OCI-LY3 (cell line): ENCODE results near the gene ACBD6.
A peak's percentile ranks its signal among the peaks of the same experiment; 100 is the strongest.
"Not testable (repeated sequence)": the region's sequence is repeated elsewhere in the genome, so short reads cannot be mapped to it uniquely, and the experiment has no call there.

Source experiments
- H2AFZ ChIP-seq: fragments of 200-600, 300-600 bp; shearing (Covaris generic); 2 replicates; pipeline ENCODE4 v1.6.0; 2014; ENCODE audit warnings: antibody characterized with exemption, low read depth, low read length
- H3K27ac ChIP-seq: fragments of 200-600, 300-600 bp; sonication (generic); 2 replicates; pipeline ENCODE4 v1.5.1; 2014; ENCODE audit warnings: mild to moderate bottlenecking, low read length, moderate library complexity, mixed read lengths
- H3K27me3 ChIP-seq: fragments of 200-600, 300-600 bp; sonication (generic); 2 replicates; pipeline ENCODE4 v1.6.1; 2014; ENCODE audit warnings: low read depth, low read length, mixed read lengths
- H3K36me3 ChIP-seq: fragments of 200-600, 300-600 bp; sonication (generic); replicated peaks from 2 replicates; pipeline ENCODE3; 2014; ENCODE audit warnings: low read depth, low read length, mixed read lengths
- H3K4me1 ChIP-seq: fragments of 300-600, 200-600 bp; sonication (generic); 2 replicates; pipeline ENCODE4 v1.6.1; 2014; ENCODE audit warnings: low read length, mixed read lengths
- H3K4me2 ChIP-seq: fragments of 200-600, 300-600 bp; sonication (generic); 2 replicates; pipeline ENCODE4 v1.6.1; 2014; ENCODE audit warnings: low read length, mixed read lengths
- H3K4me3 ChIP-seq: fragments of 300-600, 200-600 bp; sonication (generic); 2 replicates; pipeline ENCODE4 v1.5.1; 2014; ENCODE audit warnings: antibody characterized with exemption, mild to moderate bottlenecking, low read length, moderate library complexity
- H3K79me2 ChIP-seq: fragments of 300-600, 200-600 bp; shearing (Covaris generic); 2 replicates; pipeline ENCODE4 v1.6.1; 2014; ENCODE audit warnings: mild to moderate bottlenecking, low read length, mixed read lengths
- H3K9ac ChIP-seq: fragments of 300-600, 200-600 bp; shearing (Covaris generic); 2 replicates; pipeline ENCODE4 v1.6.0; 2014; ENCODE audit warnings: mild to moderate bottlenecking, low read length, moderate library complexity
- H3K9me3 ChIP-seq: fragments of 200-600, 300-600 bp; shearing (Covaris generic); 2 replicates; pipeline ENCODE4 v1.6.1; 2014; ENCODE audit warnings: low read length, mixed read lengths; ENCODE audit not compliant: insufficient read depth
- H4K20me1 ChIP-seq: fragments of 200-600, 300-600 bp; sonication (generic); 2 replicates; pipeline ENCODE4 v1.6.1; 2016; ENCODE audit warnings: low read length, mixed read lengths; ENCODE audit not compliant: insufficient read depth
- CTCF ChIP-seq: fragments of 200-600, 300-600 bp; sonication (generic); IDR thresholded peaks from 2 replicates; pipeline ENCODE4 v1.5.1; 2014; ENCODE audit warnings: antibody characterized with exemption, low read length, low read depth
- EZH2phosphoT487 ChIP-seq: fragments of 200-600 bp; shearing (Covaris generic); IDR thresholded peaks from 2 replicates; pipeline ENCODE4 v1.6.1; 2018; ENCODE audit warnings: antibody characterized with exemption, mixed run types, low read depth

The ACBD6 gene

DNA sequence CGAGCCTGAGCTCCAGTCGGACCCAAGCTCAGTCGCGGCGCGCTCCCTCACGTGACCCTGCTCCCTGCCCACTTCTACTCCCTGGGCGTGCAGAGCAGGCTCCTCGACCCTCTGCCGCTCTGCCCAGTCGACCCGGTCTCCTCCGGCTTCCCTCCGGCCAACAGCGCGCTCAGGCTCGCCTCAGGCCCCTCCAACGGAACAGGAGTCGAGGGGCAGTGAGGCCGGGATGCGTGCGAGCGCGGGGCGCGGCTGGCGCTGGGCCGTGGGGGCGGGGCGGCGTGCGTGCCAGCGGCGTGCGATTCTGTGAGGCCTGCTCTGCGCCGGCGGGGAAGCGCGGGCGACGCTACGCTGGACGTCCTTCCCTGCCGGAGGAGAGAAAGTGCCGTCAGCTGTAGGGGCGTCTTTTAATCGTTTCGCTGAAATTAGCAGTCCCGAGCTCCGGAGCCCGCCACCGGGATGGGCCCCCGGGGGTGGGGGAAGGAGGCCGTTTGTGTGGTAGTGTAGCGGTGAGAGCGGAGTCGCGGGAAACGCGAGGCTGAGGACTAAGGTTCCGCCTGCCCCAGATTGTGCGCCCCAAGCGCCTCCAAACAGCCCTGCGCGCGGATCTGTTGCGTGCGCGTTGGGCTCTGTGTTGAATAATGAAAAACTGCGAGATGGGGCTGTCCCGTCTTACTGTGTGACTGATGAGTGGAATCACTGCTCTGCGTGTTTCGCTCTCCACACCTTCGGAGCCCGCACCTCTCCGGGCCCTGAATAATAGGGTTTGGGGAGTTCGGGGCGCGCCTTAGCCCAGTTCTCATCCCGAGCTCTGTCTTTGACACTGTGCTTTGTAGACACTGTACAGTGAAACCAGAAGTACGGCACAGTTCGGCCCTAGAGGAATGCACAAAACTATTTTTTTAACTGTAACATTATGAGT lies at the start of gene ACBD6:
ACBD6 (minus strand) TSS at position 217 of the 919 bp plus-strand sequence. CDS start 311 bp downstream, outside the sequence.
- H3K9me3 ChIP-seq, result no peaks in the 10 kb centered on the region
- TF ChIP-seq EZH2phosphoT487 (no peak), CTCF (peak; percentile 18; the same call in 1 of the 2 replicates)
- peak within 1 kb of the TSS; percentile 76 for H3K27ac ChIP-seq
- no peaks in the 10 kb centered on the region for H3K27me3 ChIP-seq
- H3K79me2 ChIP-seq, result peaks cover 48% of the 10 kb centered on the region
- peak within 1 kb of the TSS; percentile 90 for H2AFZ ChIP-seq
- H3K4me2 ChIP-seq, result peak within 1 kb of the TSS; percentile 87
- H4K20me1 ChIP-seq, result no peaks in the 10 kb centered on the region
- H3K9ac ChIP-seq, result peak within 1 kb of the TSS; percentile 85
- peak within 1 kb of the TSS; percentile 93 for H3K4me3 ChIP-seq
- H3K36me3 ChIP-seq, result peaks cover 15% of the 10 kb centered on the region
- H3K4me1 ChIP-seq, result peaks cover 14% of the 10 kb centered on the region

GRCh38 chr1:180551997-180552396 lies 49.6 kb upstream of the ACBD6 start:
- H4K20me1 ChIP-seq, result no peaks in the 10 kb centered on the region
- H3K4me3 ChIP-seq, result no peak overlapping the region
- H3K9ac ChIP-seq, result no peak overlapping the region
- H3K9me3 ChIP-seq, result no peaks in the 10 kb centered on the region
- H3K4me2 ChIP-seq, result no peak overlapping the region
- no peaks in the 10 kb centered on the region for H3K79me2 ChIP-seq
- H3K27me3 ChIP-seq, result peaks cover 7% of the 10 kb centered on the region; the same call in 1 of the 2 replicates
- no peaks in the 10 kb centered on the region for H3K36me3 ChIP-seq
- no peak overlapping the region for H2AFZ ChIP-seq
- TF ChIP-seq EZH2phosphoT487 (no peak), CTCF (no peak)
- no peaks in the 10 kb centered on the region for H3K4me1 ChIP-seq
- no peak overlapping the region for H3K27ac ChIP-seq

- Histone ChIP-seq H3K4me1 (no peaks in the 10 kb centered on the region), H3K27me3 (no peaks in the 10 kb centered on the region), H3K79me2 (no peaks in the 10 kb centered on the region), H3K36me3 (no peaks in the 10 kb centered on the region), H3K4me2 (no peak overlapping the region), H3K9me3 (no peaks in the 10 kb centered on the region), H3K9ac (no peak overlapping the region), H3K4me3 (no peak overlapping the region), H2AFZ (no peak overlapping the region), H3K27ac (no peak overlapping the region), H4K20me1 (no peaks in the 10 kb centered on the region)
- TF ChIP-seq EZH2phosphoT487 (no peak), CTCF (no peak)
Observed at GRCh38 chr1:180550241-180550640, 47.9 kb upstream of the ACBD6 start.

DNA sequence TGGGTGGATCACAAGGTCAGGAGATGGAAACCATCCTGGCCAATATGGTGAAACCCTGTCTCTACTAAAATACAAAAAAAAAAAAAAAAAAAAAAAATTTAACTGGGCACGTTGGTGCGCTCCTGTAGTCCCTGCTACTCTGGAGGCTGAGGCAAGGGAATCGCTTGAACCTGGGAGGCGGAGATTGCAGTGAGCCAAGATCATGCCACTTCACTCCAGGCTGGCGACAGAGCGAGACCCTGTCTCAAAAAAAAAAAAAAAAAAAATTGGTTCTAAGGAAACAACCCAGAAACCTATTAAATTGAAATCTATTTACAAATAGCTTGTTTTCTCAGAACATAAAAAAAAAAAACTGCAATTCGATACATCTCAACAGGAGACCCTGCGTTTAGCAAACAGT lies 47.4 kb upstream of the ACBD6 start:
- H3K27me3 ChIP-seq, H3K4me1 ChIP-seq, H3K4me3 ChIP-seq, H3K36me3 ChIP-seq, H3K79me2 ChIP-seq, H2AFZ ChIP-seq, H3K9me3 ChIP-seq, H4K20me1 ChIP-seq, H3K4me2 ChIP-seq, H3K27ac ChIP-seq, H3K9ac ChIP-seq: not testable (repeated sequence)
